Activated CD8-positive, alpha-beta T cell treated with anti-CD3 and anti-CD28 coated beads, Interleukin-2, amount 10 ng/mL, durations not matched to agents 7 days and 5 days (primary cell): Measurements from ENCODE around the gene WDR38. TPM values are rescaled to one million over a fixed set of nuclear protein-coding genes. Genes with fewer than 3 reads are reported as not detected.
A peak's percentile ranks its signal among the peaks of the same experiment; 100 is the strongest.

Experiments
- ATAC-seq: fragments of 150-1000 bp; cut with Tn5 transposase; one replicate; pipeline ENCODE4 v1.10.0; 2021; ENCODE audit warnings: moderate library complexity
- CTCF ChIA-PET: fragments of 350-600 bp; sonication (Branson Sonifier 250); formaldehyde crosslinking; loops from one replicate; lab custom pipeline; 2021; ENCODE audit warnings: antibody characterized with exemption; lab: Charles Lee
- POLR2A ChIA-PET: fragments of 350-600 bp; sonication (Branson Sonifier 250); formaldehyde crosslinking; loops from one replicate; lab custom pipeline; 2021; ENCODE audit warnings: antibody characterized with exemption; lab: Charles Lee
- DNase-seq: peaks from one replicate; pipeline ENCODE4 v3.0.0-alpha.2; 2020
- H3K27ac Mint-ChIP-seq: one replicate; pipeline ENCODE4 v1.8.0; 2021; ENCODE audit warnings: mild to moderate bottlenecking, mixed read lengths
- H3K27me3 Mint-ChIP-seq: one replicate; pipeline ENCODE4 v1.8.0; 2021; ENCODE audit warnings: low read depth, mixed read lengths
- H3K36me3 Mint-ChIP-seq: one replicate; pipeline ENCODE4 v1.8.0; 2021; ENCODE audit warnings: low read depth, mixed read lengths
- H3K4me1 Mint-ChIP-seq: one replicate; pipeline ENCODE4 v1.8.0; 2021; ENCODE audit warnings: low read depth, mixed read lengths
- H3K4me3 Mint-ChIP-seq: one replicate; pipeline ENCODE4 v1.8.0; 2021; ENCODE audit warnings: mild to moderate bottlenecking, mixed read lengths
- H3K9me3 Mint-ChIP-seq: one replicate; pipeline ENCODE4 v1.8.0; 2022; ENCODE audit warnings: mixed read lengths; ENCODE audit not compliant: insufficient read depth
- total RNA-seq, 2 experiments: library from RNA; stranded (reverse); gene quantifications; one replicate each; pipeline ENCODE4 v1.2.3, GENCODE V29; 2021

The WDR38 gene, protein sequence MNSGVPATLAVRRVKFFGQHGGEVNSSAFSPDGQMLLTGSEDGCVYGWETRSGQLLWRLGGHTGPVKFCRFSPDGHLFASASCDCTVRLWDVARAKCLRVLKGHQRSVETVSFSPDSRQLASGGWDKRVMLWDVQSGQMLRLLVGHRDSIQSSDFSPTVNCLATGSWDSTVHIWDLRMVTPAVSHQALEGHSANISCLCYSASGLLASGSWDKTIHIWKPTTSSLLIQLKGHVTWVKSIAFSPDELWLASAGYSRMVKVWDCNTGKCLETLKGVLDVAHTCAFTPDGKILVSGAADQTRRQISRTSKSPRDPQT
- total RNA-seq, result not detected

DNA sequence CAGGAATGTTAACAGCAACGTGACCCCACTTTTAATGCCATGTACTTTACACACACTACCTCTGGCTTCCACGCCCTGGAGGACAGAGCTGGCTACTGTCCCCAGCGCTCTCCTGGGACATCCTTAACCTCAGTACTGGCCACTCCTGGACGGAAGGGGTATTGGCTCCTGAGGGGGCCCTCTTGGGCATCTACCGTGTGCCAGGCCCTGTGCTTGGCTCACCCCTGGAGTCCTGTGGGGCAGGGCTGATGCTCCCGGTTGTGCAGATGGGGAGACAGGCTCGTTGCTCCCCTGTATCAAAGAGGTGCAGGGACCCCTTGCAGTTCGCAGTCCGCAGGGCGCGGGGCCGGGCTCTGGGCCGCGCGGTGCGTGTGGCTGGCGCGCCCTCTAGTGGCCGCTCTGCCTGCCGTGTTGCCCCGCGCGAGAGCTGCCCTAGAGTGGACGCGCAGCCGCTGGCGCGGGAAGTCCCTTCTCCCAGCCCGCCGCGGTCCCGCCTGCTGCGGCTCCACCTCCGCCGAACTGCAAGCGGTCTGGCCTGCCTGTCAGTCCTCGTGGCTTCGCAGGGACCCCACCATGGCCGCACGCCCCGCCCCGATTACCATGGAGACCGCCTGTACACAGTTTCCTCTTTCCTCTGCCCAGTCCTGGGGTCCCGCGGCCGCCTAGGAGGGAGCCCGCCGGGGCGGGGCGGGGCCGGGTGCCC, at the start of gene WDR38:
Gene WDR38, plus strand, starts transcription at position 632 of the 703 bp plus-strand sequence. CDS start 72 bp downstream, outside the sequence.
- Mint-ChIP-seq H3K36me3 (peaks cover 13% of the 10 kb centered on the region), H3K4me3 (peak within 1 kb of the TSS; percentile 61), H3K27me3 (peaks cover 6% of the 10 kb centered on the region), H3K9me3 (no peaks in the 10 kb centered on the region), H3K4me1 (peaks cover 9% of the 10 kb centered on the region), H3K27ac (peak within 1 kb of the TSS; percentile 47)
- DNase-seq, result peak; percentile 83
- CTCF ChIA-PET, result interaction anchor here (0.6 to 10.0 kb wide), 51 partner anchors 9 to 522 kb away, joined by 3 to 316 read pairs (median 4); partner anchors contain the start of genes ARPC5L, NR6A1, OLFML2A and RPL35
- POLR2A ChIA-PET, result interaction anchor here (0.6 to 2.4 kb wide), 9 partner anchors 9 to 389 kb away, joined by 3 to 17 read pairs (median 4); partner anchors contain the start of genes ARPC5L, NR6A1 and RPL35
- ATAC-seq, result peak; percentile 93

DNA sequence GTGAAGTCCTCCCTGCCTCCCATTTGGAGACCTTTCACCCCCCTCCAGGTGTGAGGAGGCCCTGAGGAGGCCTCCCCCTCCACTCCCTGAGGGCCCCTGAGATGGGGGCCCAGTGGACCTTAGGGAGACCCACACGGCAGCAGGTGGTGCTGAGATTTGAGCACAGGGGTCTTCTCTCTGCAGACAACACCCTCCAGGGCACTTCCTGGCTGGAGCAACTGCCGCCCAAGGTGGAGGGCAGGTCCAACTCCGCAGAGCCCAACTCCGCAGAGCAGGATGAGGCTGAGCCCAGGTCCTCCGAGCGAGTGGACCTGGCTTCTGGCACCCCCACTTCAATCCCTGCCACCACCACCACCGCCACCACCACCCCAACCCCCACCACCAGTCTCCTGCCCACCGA, 49.3 kb upstream of the WDR38 start:
- Mint-ChIP-seq H3K27me3 (peaks cover 9% of the 10 kb centered on the region), H3K27ac (no peak overlapping the region), H3K4me1 (no peaks in the 10 kb centered on the region), H3K9me3 (no peaks in the 10 kb centered on the region), H3K36me3 (no peaks in the 10 kb centered on the region), H3K4me3 (no peak overlapping the region)
- no peak for ATAC-seq
- CTCF ChIA-PET, result no interaction called here
- no peak for DNase-seq
- POLR2A ChIA-PET, result no interaction called here

DNA sequence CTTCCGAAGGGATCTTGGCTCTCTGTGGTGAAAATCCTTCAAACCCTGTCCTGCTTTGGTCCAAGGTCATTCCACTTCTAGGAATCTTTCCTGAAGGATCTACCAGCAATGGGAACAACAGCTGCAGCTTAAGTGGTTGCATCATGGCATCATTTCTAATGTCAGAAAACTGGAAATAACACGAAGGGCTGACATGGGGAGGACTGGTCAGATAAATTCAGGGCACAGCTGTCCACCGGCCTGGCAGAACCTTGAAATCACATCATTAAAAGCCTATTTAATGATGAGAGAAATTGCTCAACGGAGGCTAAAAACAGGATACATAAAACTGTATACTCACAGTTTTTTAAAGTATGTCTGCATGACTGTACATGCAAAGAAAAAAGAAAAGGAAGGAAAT, 48.1 kb upstream of the WDR38 start:
- ChIA-PET POLR2A (no interaction called here), CTCF (no interaction called here)
- Mint-ChIP-seq H3K4me3 (no peak overlapping the region), H3K4me1 (no peaks in the 10 kb centered on the region), H3K27ac (no peak overlapping the region), H3K36me3 (no peaks in the 10 kb centered on the region), H3K9me3 (no peaks in the 10 kb centered on the region), H3K27me3 (peaks cover 9% of the 10 kb centered on the region)
- no peak for DNase-seq
- no peak for ATAC-seq

DNA sequence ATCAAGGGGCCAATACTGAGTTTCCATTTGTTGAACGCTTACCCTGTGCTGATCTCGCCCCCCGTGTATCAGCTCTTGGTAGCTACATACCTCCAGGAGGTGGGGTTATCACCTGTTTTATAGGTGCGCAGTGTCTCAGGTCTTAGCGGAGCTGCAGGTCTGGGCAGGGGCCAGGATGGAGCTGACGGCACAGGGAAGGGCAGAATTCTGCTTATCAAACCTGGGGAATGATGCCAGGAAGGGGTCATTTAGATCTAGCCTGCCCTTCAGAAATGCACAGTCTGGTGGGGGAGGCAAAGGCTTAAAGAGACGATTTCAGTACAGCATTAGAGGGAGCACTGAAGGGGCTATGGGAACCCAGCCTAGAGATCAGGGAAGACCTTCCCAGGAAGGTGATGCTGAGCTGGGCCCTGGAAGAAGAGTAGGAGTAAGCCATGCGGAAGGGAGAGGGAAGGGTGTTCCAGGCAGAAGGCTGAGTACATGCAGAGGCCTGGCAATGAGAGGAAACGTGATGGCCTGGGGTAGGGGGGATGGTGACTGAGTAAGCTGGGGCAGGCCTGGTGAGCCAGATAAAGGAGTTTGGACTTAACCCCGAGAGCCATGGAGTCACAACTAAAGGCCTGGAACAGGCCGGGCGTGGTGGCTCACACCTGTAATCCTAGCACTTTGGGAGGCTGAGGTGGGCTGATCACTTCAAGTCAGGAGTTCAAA, 44.9 kb upstream of the WDR38 start:
- Mint-ChIP-seq H3K9me3 (no peaks in the 10 kb centered on the region), H3K27ac (no peak overlapping the region), H3K27me3 (no peaks in the 10 kb centered on the region), H3K4me1 (no peaks in the 10 kb centered on the region), H3K4me3 (no peak overlapping the region), H3K36me3 (no peaks in the 10 kb centered on the region)
- ChIA-PET CTCF (interaction anchor here (0.9 kb wide), 1 partner anchor 45 kb away, joined by 3 read pairs; the partner anchor contains the start of gene WDR38), POLR2A (no interaction called here)
- no peak for ATAC-seq
- DNase-seq, result no peak

DNA sequence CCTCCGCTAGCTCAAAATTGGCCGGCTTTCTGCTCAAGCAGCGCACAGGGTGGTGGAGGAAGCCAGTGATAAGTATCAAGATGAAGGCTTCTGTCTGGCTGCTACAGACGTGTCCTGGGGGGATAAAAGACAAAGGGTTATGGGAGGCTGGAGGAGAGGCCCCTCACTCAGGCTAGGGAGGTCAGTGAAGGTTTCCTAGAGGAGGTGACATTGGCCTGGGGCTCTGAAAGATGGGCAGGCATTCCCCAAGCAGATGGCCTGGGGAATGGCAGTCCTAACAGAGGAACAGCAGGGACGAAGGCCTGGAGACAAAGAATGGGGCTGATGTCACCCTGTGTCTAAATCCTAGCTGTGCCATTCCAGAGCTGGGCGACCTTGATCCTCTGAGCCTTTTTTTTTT, 44.0 kb upstream of the WDR38 start:
- H3K4me3 Mint-ChIP-seq, result no peak overlapping the region
- no peak for DNase-seq
- no peaks in the 10 kb centered on the region for H3K27me3 Mint-ChIP-seq
- no peak for ATAC-seq
- no peak overlapping the region for H3K27ac Mint-ChIP-seq
- ChIA-PET POLR2A (no interaction called here), CTCF (interaction anchor here (0.9 kb wide), 1 partner anchor 44 kb away, joined by 3 read pairs; the partner anchor contains the start of gene WDR38)
- no peaks in the 10 kb centered on the region for H3K9me3 Mint-ChIP-seq
- H3K4me1 Mint-ChIP-seq, result no peaks in the 10 kb centered on the region
- no peaks in the 10 kb centered on the region for H3K36me3 Mint-ChIP-seq

DNA sequence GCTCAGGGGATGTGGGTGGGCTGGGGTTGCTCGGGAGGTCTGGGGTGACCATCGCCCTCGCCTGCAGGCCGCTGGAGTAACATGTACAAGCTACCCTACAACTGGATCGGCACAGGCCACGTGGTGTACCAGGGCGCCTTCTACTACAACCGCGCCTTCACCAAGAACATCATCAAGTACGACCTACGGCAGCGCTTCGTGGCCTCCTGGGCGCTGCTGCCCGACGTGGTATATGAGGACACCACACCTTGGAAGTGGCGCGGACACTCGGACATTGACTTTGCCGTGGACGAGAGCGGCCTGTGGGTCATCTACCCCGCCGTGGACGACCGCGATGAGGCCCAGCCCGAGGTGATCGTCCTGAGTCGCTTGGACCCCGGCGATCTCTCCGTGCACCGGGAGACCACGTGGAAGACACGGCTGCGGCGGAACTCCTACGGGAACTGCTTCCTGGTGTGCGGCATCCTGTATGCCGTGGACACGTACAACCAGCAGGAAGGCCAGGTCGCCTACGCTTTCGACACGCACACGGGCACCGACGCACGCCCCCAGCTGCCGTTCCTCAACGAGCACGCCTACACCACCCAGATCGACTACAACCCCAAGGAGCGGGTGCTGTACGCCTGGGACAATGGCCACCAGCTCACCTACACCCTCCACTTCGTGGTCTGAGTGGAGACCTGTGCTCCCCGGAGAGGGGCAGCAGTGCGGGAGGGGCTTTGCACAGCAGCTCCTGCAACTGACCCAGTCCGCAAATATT, 43.3 kb upstream of the WDR38 start:
- H3K4me3 Mint-ChIP-seq, result no peak overlapping the region
- H3K4me1 Mint-ChIP-seq, result no peaks in the 10 kb centered on the region
- H3K9me3 Mint-ChIP-seq, result no peaks in the 10 kb centered on the region
- DNase-seq, result no peak
- no peak overlapping the region for H3K27ac Mint-ChIP-seq
- no peak for ATAC-seq
- POLR2A ChIA-PET, result no interaction called here
- H3K36me3 Mint-ChIP-seq, result no peaks in the 10 kb centered on the region
- no peaks in the 10 kb centered on the region for H3K27me3 Mint-ChIP-seq
- CTCF ChIA-PET, result no interaction called here

DNA sequence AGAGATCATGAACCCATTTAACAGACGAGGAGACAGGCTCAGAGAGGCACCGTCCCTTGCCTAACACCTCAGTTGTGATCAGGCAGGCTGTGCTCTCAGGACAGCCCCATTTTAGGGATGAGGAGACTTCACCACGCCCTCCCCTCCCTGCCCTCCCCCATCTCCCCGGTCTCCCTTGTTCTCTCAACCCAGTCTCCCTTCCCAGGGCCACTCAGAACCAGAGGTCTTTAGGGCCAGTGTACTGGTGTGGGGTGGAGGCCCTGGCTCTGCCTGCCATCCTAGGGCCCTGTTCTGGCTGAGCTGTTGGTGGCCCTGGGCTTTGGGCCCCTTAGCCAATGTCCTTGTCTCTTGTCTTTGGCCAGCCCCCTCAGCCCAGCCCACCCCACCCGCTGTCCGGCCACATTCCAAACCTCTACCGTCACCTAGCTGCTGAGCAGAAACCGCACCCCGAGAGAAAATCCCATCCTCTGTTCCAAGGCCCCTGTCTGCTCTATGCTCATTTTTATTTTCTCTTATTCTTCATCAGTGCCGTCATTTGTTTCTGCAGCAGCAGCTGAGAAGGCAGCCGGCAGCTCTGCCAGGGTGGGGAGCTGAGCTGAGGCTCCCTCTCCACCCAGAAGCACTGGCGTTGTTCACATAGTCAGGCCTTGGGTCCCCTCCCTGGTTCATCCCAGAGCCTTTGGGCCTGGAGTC, 42.5 kb upstream of the WDR38 start:
- ChIA-PET CTCF (no interaction called here), POLR2A (no interaction called here)
- Mint-ChIP-seq H3K27me3 (no peaks in the 10 kb centered on the region), H3K27ac (no peak overlapping the region), H3K4me1 (no peaks in the 10 kb centered on the region), H3K4me3 (no peak overlapping the region), H3K9me3 (no peaks in the 10 kb centered on the region), H3K36me3 (no peaks in the 10 kb centered on the region)
- no peak for ATAC-seq
- DNase-seq, result no peak

DNA sequence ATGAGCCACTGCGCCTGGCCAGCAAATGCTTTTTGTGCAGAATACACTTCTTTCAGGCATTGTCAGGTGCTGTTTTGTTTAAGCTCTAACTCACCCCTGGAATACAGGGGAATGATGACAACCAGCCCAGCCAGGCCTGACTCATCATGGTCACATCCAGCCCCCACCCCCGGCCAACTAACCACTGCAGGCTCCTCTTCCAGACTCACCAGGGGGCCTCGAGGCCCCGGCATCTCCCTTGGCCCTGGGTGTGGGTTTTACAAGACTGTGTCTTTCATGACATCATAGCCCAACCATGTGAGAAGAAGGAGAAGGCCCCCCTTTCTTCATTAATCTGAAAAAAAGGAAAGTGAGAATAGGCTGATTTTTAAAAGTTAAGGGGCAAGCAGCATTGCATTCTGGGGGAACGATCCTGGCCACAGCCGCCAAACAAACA, 40.8 kb upstream of the WDR38 start:
- Mint-ChIP-seq H3K4me1 (peaks cover 5% of the 10 kb centered on the region), H3K36me3 (no peaks in the 10 kb centered on the region), H3K4me3 (no peak overlapping the region), H3K9me3 (no peaks in the 10 kb centered on the region), H3K27me3 (peaks cover 3% of the 10 kb centered on the region), H3K27ac (no peak overlapping the region)
- DNase-seq (no peak), ATAC-seq (no peak)
- ChIA-PET CTCF (interaction anchor here (0.9 kb wide), 1 partner anchor 40 kb away, joined by 3 read pairs; no protein-coding TSS in a partner anchor), POLR2A (no interaction called here)

DNA sequence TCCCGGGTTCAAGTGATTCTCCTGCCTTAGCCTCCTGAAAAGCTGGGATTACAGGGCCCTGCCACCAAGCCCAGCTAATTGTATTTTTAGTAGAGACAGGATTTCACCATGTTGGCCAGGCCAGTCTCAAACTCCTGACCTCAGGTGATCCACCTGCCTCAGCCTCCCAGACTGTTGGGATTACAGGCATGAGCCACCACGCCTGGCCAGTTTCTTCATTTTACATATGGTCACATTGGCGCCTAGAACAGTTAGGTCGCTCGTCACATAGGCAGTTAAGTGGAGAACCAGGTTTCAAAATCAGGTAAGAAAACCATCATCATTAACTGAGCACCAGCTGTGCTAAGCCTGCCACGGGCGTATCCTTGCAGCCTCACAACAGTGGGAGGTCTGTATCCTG, 40.2 kb upstream of the WDR38 start:
- H3K9me3 Mint-ChIP-seq, result no peaks in the 10 kb centered on the region
- H3K4me3 Mint-ChIP-seq, result no peak overlapping the region
- H3K27ac Mint-ChIP-seq, result no peak overlapping the region
- H3K4me1 Mint-ChIP-seq, result peaks cover 6% of the 10 kb centered on the region
- DNase-seq, result no peak
- ATAC-seq, result no peak
- no peaks in the 10 kb centered on the region for H3K36me3 Mint-ChIP-seq
- H3K27me3 Mint-ChIP-seq, result peaks cover 3% of the 10 kb centered on the region
- POLR2A ChIA-PET, result no interaction called here
- CTCF ChIA-PET, result interaction anchor here (0.8 kb wide), 1 partner anchor 39 kb away, joined by 3 read pairs; no protein-coding TSS in a partner anchor

DNA sequence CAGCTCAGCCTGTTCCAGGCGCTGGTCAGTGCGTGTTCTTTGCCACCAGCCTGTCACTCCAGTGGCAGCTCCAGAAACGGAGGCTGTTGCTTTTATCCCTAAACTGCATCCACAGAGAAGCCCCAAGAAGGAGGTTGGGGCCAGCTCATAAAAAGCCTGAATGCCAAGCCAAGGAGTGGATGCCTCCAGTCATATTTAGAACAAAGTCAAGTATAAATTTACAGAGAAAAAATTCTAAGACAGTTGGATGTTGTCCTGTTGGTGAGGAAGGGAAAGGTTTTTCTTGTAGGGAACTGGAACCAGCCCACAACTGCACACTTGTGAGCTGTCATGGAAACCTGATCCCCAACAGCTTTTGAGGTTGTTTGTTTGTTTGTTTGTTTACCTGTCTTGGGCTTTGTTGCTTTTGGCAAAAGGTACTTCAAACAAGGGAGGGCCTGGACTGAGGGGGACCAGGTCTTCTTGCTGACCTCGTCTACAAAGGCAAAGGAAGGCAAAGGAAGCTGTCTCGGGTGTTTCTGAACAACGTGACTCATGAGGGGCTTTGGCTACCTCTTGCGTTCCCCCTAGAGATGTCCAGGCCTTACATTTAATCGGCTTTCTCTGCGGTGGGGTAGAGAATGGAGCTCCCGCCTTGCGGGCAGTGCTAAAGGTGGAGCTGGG, 39.6 kb upstream of the WDR38 start:
- ChIA-PET POLR2A (no interaction called here), CTCF (interaction anchor here (0.8 to 1.7 kb wide), 2 partner anchors 38 to 39 kb away, joined by 3 to 5 read pairs; no protein-coding TSS in a partner anchor)
- Mint-ChIP-seq H3K9me3 (no peaks in the 10 kb centered on the region), H3K4me1 (peaks cover 12% of the 10 kb centered on the region), H3K4me3 (no peak overlapping the region), H3K27me3 (peaks cover 3% of the 10 kb centered on the region), H3K27ac (no peak overlapping the region), H3K36me3 (no peaks in the 10 kb centered on the region)
- ATAC-seq (no peak), DNase-seq (no peak)
